NCI-H2196 (cell line): ENCODE data around the gene PPP2R2D.
"Not testable (repeated sequence)": the region's sequence is repeated elsewhere in the genome, so short reads cannot be mapped to it uniquely, and the experiment has no call there.

Experiments used
- DNase-seq: peaks from one replicate; lab custom pipeline; 2025; ENCODE audit not compliant: unreplicated experiment; lab: John Stamatoyannopoulos, UW

Gene PPP2R2D

GRCh38 chr10:131905603-131906268 lies 4.9 kb downstream of the PPP2R2D start:
- no peak for DNase-seq

- no peak for DNase-seq
Measured at GRCh38 chr10:131906269-131906639, 5.4 kb downstream of the PPP2R2D start.

GRCh38 chr10:131907679-131908078 lies 6.9 kb downstream of the PPP2R2D start:
- DNase-seq, result no peak

GRCh38 chr10:131908151-131908550 lies 7.3 kb downstream of the PPP2R2D start:
- DNase-seq, result no peak

GRCh38 chr10:131909014-131909808 lies 8.4 kb downstream of the PPP2R2D start:
- no peak for DNase-seq

- no peak for DNase-seq
Measured at GRCh38 chr10:131909929-131910328, 9.1 kb downstream of the PPP2R2D start.

GRCh38 chr10:131910663-131911314 lies 10.0 kb downstream of the PPP2R2D start:
- DNase-seq, result no peak

GRCh38 chr10:131911451-131911850 lies 10.6 kb downstream of the PPP2R2D start:
- DNase-seq, result no peak

GRCh38 chr10:131912620-131913019 lies 11.8 kb downstream of the PPP2R2D start:
- no peak for DNase-seq

GRCh38 chr10:131915484-131915883 lies 14.7 kb downstream of the PPP2R2D start:
- DNase-seq, result no peak

GRCh38 chr10:131915990-131916766 lies 15.4 kb downstream of the PPP2R2D start:
- DNase-seq, result no peak

- DNase-seq, result not testable (repeated sequence)
Measured at GRCh38 chr10:131916767-131917160, 16.0 kb downstream of the PPP2R2D start.

- not testable (repeated sequence) for DNase-seq
Measured at GRCh38 chr10:131917496-131917895, 16.7 kb downstream of the PPP2R2D start.

GRCh38 chr10:131919461-131919860 lies 18.7 kb downstream of the PPP2R2D start:
- not testable (repeated sequence) for DNase-seq

- DNase-seq, result no peak
Measured at GRCh38 chr10:131920151-131920550, 19.3 kb downstream of the PPP2R2D start.

- no peak for DNase-seq
Measured at GRCh38 chr10:131920693-131921092, 19.9 kb downstream of the PPP2R2D start.

GRCh38 chr10:131921184-131921583 lies 20.4 kb downstream of the PPP2R2D start:
- DNase-seq, result no peak

GRCh38 chr10:131923038-131923756 lies 22.4 kb downstream of the PPP2R2D start:
- no peak for DNase-seq

GRCh38 chr10:131925011-131925649 lies 24.3 kb downstream of the PPP2R2D start:
- DNase-seq, result no peak

- no peak for DNase-seq
Measured at GRCh38 chr10:131925716-131926115, 24.9 kb downstream of the PPP2R2D start.
